Ishikawa (cell line): ENCODE measurements around the gene ALOX5AP.

Source experiments
- CEBPB ChIP-seq: IDR thresholded peaks from 2 replicates; pipeline ENCODE4 v1.6.1; 2012
- CREB1 ChIP-seq: IDR thresholded peaks from 2 replicates; pipeline ENCODE4 v1.6.1; 2012; ENCODE audit warnings: low read depth
- EGR1 ChIP-seq: IDR thresholded peaks from 2 replicates; pipeline ENCODE4 v1.6.1; 2012
- EP300 ChIP-seq: IDR thresholded peaks from 2 replicates; pipeline ENCODE4 v1.6.1; 2012; ENCODE audit warnings: borderline replicate concordance
- FOXM1 ChIP-seq: IDR thresholded peaks from 2 replicates; pipeline ENCODE4 v1.6.1; 2012; ENCODE audit warnings: low read depth, borderline replicate concordance
- MAX ChIP-seq: IDR thresholded peaks from 2 replicates; pipeline ENCODE4 v1.6.1; 2012
- NFIC ChIP-seq: IDR thresholded peaks from 2 replicates; pipeline ENCODE4 v1.6.1; 2012
- RAD21 ChIP-seq: IDR thresholded peaks from 2 replicates; pipeline ENCODE4 v1.6.1; 2012; ENCODE audit warnings: low read depth
- REST ChIP-seq: IDR thresholded peaks from 2 replicates; pipeline ENCODE4 v1.6.1; 2012; ENCODE audit warnings: low read depth, mild to moderate bottlenecking
- TAF1 ChIP-seq: IDR thresholded peaks from 2 replicates; pipeline ENCODE4 v1.6.1; 2012; ENCODE audit warnings: low read depth, mild to moderate bottlenecking
- TCF12 ChIP-seq: IDR thresholded peaks from 2 replicates; pipeline ENCODE4 v1.6.1; 2012; ENCODE audit warnings: low read depth
- TEAD4 ChIP-seq: IDR thresholded peaks from 2 replicates; pipeline ENCODE4 v1.6.1; 2012
- YY1 ChIP-seq: IDR thresholded peaks from 2 replicates; pipeline ENCODE4 v1.6.1; 2012; ENCODE audit warnings: low read depth
- ZBTB7A ChIP-seq: IDR thresholded peaks from 2 replicates; pipeline ENCODE4 v1.6.1; 2012; ENCODE audit warnings: low read depth
- TF ChIP-seq, protein P1 (sequence below): IDR thresholded peaks from 2 replicates; pipeline ENCODE4 v1.6.1; 2012

ALOX5AP gene

DNA sequence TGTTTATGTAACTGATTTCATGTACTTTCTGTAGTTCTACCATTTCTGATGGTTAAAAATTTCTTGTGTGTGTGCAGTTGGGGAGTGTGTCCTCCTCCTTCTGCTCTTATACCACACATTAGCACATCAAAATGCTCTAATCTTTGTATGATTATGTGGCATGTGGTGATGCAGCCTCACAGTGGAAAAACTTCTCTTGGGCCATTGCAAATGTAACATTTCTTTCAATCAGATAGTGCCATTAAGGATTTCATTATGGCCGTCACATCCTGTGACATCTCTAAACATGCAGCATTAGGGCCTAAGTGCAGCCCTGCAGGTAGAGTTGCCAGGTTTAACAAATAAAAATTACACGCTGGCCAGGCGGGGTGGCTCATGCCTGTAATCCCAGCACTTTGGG is 24.9 kb upstream of the ALOX5AP start:
- TF ChIP-seq EP300 (no peak), ZBTB7A (no peak), TCF12 (no peak), YY1 (no peak), MAX (no peak), REST (no peak), NFIC (no peak), RAD21 (no peak), EGR1 (no peak), CEBPB (no peak), CREB1 (no peak), TEAD4 (no peak), FOXM1 (no peak), TAF1 (no peak)
- TF ChIP-seq, protein P1, sequence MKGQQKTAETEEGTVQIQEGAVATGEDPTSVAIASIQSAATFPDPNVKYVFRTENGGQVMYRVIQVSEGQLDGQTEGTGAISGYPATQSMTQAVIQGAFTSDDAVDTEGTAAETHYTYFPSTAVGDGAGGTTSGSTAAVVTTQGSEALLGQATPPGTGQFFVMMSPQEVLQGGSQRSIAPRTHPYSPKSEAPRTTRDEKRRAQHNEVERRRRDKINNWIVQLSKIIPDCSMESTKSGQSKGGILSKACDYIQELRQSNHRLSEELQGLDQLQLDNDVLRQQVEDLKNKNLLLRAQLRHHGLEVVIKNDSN, result no peak

DNA sequence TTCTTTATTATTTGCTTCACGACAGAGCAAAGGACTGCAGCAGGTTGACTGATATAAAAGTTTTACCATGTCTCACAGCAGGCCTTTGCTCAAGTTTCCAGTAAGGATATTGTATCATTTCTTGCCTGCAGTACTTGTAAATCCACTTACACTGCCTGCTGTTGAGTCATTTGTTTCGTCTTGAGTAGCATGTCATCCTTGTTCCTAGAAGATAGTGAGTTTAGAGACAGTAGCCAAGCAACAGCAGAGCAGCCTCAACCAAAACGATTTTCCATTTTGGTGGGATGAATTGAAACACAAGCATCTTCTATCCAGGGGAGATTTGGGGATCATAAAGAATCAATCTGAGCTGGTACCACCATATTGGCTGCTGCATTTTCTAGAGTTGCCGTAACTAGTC is 24.0 kb upstream of the ALOX5AP start:
- no peak for TF ChIP-seq CEBPB
- TF ChIP-seq RAD21, result no peak
- no peak for TF ChIP-seq YY1
- TF ChIP-seq MAX, result no peak
- no peak for TF ChIP-seq TCF12
- TF ChIP-seq, protein P1, result no peak
- TF ChIP-seq EP300, result no peak
- no peak for TF ChIP-seq TEAD4
- no peak for TF ChIP-seq ZBTB7A
- no peak for TF ChIP-seq FOXM1
- no peak for TF ChIP-seq CREB1
- TF ChIP-seq TAF1, result no peak
- no peak for TF ChIP-seq NFIC

DNA sequence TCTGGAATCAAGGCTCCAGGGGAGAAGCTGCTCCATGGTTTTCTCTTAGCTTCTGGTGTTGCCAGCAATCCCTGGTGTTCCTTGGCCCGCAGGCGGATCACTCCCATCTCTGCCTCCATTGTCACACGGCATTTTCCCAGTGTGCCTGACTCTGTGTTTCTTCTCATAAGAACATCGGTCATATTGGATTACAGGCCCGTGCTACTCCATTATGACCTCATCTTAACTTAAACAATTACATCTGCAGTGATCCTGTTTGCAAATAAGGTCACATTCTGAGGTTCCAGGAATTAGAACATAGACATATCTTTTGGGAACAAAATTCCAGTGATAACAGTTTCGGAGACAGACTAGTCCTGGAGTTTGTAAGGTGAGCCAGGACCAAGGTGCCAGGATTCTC is 23.5 kb upstream of the ALOX5AP start:
- TF ChIP-seq, protein P1, result no peak
- TF ChIP-seq REST (no peak), CEBPB (no peak), FOXM1 (no peak), YY1 (no peak), CREB1 (no peak), ZBTB7A (no peak), TAF1 (no peak), MAX (no peak), NFIC (no peak), TEAD4 (no peak), RAD21 (no peak), TCF12 (no peak), EGR1 (no peak)

DNA sequence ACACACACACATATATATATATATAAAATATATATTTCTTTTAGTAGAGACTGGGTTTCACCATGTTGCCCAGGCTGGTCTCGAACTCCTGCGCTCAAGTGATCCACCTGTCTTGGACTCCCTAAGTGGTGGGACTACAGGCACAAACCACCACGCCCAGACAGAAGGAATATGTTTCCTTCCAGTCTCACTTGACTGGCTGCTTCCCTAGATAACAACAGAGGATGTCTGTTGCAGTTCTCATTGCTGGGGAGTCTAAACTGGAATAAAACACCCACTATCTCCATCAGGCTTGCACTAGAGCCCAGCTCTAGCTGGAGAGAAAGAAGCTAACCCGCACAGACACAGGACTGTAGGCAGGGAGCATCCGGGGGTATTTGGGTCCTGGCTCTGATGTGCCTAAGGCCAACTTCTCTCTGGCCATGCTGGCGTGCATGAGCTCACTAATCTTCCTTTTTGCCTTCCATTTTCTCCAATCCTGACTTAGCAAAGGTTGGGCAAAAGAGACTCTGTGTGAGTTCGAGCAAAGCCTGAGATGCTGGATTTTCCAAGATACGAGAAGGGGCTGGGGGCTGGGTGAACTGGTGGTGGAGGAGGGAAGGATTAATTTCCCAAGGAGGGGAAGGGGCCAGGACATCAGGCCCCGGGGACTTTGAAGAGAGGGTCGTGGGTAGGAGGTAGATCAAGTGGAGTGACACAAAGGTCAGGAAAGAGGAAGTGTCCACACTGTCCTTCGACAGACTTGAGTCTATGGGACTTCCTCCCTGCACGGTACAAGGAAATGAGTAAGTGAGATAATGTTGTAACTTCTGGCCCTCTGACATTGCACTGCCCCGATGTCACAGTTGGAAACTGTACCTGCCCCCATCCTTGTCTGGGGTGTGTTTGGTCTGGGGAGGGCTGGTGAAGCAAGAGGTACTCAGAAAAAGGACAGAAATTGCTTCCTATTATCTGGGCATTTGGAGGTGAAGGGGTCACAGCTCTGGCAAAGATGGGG is 22.5 kb upstream of the ALOX5AP start:
- TF ChIP-seq EP300 (no peak), FOXM1 (no peak), CREB1 (no peak), TCF12 (no peak), RAD21 (no peak), EGR1 (no peak), ZBTB7A (no peak), MAX (no peak), TAF1 (no peak), YY1 (no peak), CEBPB (no peak), TEAD4 (no peak), REST (no peak), NFIC (no peak)
- TF ChIP-seq, protein P1, result no peak
